ENCODE results near the gene FOLR1. TPM values are rescaled to one million over a fixed set of nuclear protein-coding genes. Genes with fewer than 3 reads are reported as not detected.

The FOLR1 gene
- polyA plus RNA-seq, 2 donors = 0.26 to 0.94 TPM

- H3K27me3 ChIP-seq (ENCODE audit: control insufficient read depth in 1 of 2, insufficient read depth in 2 of 2, low read length in 2 of 2) = no peaks in the 10 kb centered on the region
- WGBS, 2 donors = 67 to 79% methylated on average over 14 of the region's 14 CpGs
- H3K36me3 ChIP-seq (ENCODE audit: control insufficient read depth in 2 of 2, insufficient read depth in 2 of 2, low read length in 1 of 2) = peaks cover 19 to 42% of the 10 kb centered on the region in 2 donors
- H3K27ac ChIP-seq (ENCODE audit: low read depth in 2 of 2, low read length in 1 of 2) = no peak overlapping the region
- no peaks in the 10 kb centered on the region for H3K9me3 ChIP-seq (ENCODE audit: control insufficient read depth in 2 of 2, insufficient read depth in 1 of 2, low read depth in 1 of 2, low read length in 1 of 2)
- H3K4me3 ChIP-seq (ENCODE audit: low read depth in 1 of 2, low read length in 2 of 2) = no peak overlapping the region
- peaks cover 0 to 7% of the 10 kb centered on the region in 2 donors for H3K4me1 ChIP-seq (ENCODE audit: control insufficient read depth in 2 of 2, insufficient read depth in 2 of 2, low read length in 1 of 2)
Measured at GRCh38 chr11:72227316-72228228, 35.6 kb downstream of the FOLR1 start.

- Histone ChIP-seq H3K36me3 (ENCODE audit: control insufficient read depth in 2 of 2, insufficient read depth in 2 of 2, low read length in 1 of 2) (peaks cover 23 to 49% of the 10 kb centered on the region in 2 donors), H3K4me3 (ENCODE audit: low read depth in 1 of 2, low read length in 2 of 2) (no peak overlapping the region), H3K27me3 (ENCODE audit: control insufficient read depth in 1 of 2, insufficient read depth in 2 of 2, low read length in 2 of 2) (no peaks in the 10 kb centered on the region), H3K27ac (ENCODE audit: low read depth in 2 of 2, low read length in 1 of 2) (no peak overlapping the region), H3K9me3 (ENCODE audit: control insufficient read depth in 2 of 2, insufficient read depth in 1 of 2, low read depth in 1 of 2, low read length in 1 of 2) (no peaks in the 10 kb centered on the region), H3K4me1 (ENCODE audit: control insufficient read depth in 2 of 2, insufficient read depth in 2 of 2, low read length in 1 of 2) (peaks cover 0 to 7% of the 10 kb centered on the region in 2 donors)
- 75 to 84% methylated on average over 14 to 16 of the region's 16 CpGs for WGBS, 2 donors
Measured at GRCh38 chr11:72228229-72228843, 36.4 kb downstream of the FOLR1 start.

- 77 to 84% methylated on average over 7 of the region's 7 CpGs for WGBS, 2 donors
- no peaks in the 10 kb centered on the region for H3K9me3 ChIP-seq (ENCODE audit: control insufficient read depth in 2 of 2, insufficient read depth in 1 of 2, low read depth in 1 of 2, low read length in 1 of 2)
- no peak overlapping the region for H3K4me3 ChIP-seq (ENCODE audit: low read depth in 1 of 2, low read length in 2 of 2)
- peaks cover 24 to 54% of the 10 kb centered on the region in 2 donors for H3K36me3 ChIP-seq (ENCODE audit: control insufficient read depth in 2 of 2, insufficient read depth in 2 of 2, low read length in 1 of 2)
- H3K27me3 ChIP-seq (ENCODE audit: control insufficient read depth in 1 of 2, insufficient read depth in 2 of 2, low read length in 2 of 2) = no peaks in the 10 kb centered on the region
- peaks cover 0 to 7% of the 10 kb centered on the region in 2 donors for H3K4me1 ChIP-seq (ENCODE audit: control insufficient read depth in 2 of 2, insufficient read depth in 2 of 2, low read length in 1 of 2)
- no peak overlapping the region for H3K27ac ChIP-seq (ENCODE audit: low read depth in 2 of 2, low read length in 1 of 2)
Measured at GRCh38 chr11:72228844-72229231, 36.9 kb downstream of the FOLR1 start.

- Histone ChIP-seq H3K4me3 (ENCODE audit: low read depth in 1 of 2, low read length in 2 of 2) (no peak overlapping the region), H3K9me3 (ENCODE audit: control insufficient read depth in 2 of 2, insufficient read depth in 1 of 2, low read depth in 1 of 2, low read length in 1 of 2) (no peaks in the 10 kb centered on the region), H3K4me1 (ENCODE audit: control insufficient read depth in 2 of 2, insufficient read depth in 2 of 2, low read length in 1 of 2) (peaks cover 0 to 7% of the 10 kb centered on the region in 2 donors), H3K27ac (ENCODE audit: low read depth in 2 of 2, low read length in 1 of 2) (peak overlapping the region in 1 of 2 donors; percentile 17), H3K27me3 (ENCODE audit: control insufficient read depth in 1 of 2, insufficient read depth in 2 of 2, low read length in 2 of 2) (no peaks in the 10 kb centered on the region), H3K36me3 (ENCODE audit: control insufficient read depth in 2 of 2, insufficient read depth in 2 of 2, low read length in 1 of 2) (peaks cover 26 to 60% of the 10 kb centered on the region in 2 donors)
- 93 to 94% methylated on average over 8 of the region's 8 CpGs for WGBS, 2 donors
Measured at GRCh38 chr11:72229336-72229924, 37.5 kb downstream of the FOLR1 start.

GRCh38 chr11:72229925-72230763, 38.2 kb downstream of the FOLR1 start:
- H3K9me3 ChIP-seq (ENCODE audit: control insufficient read depth in 2 of 2, insufficient read depth in 1 of 2, low read depth in 1 of 2, low read length in 1 of 2) = no peaks in the 10 kb centered on the region
- no peaks in the 10 kb centered on the region for H3K27me3 ChIP-seq (ENCODE audit: control insufficient read depth in 1 of 2, insufficient read depth in 2 of 2, low read length in 2 of 2)
- peak overlapping the region in 1 of 2 donors; percentile 17 for H3K27ac ChIP-seq (ENCODE audit: low read depth in 2 of 2, low read length in 1 of 2)
- peaks cover 0 to 6% of the 10 kb centered on the region in 2 donors for H3K4me1 ChIP-seq (ENCODE audit: control insufficient read depth in 2 of 2, insufficient read depth in 2 of 2, low read length in 1 of 2)
- 91 to 94% methylated on average over 21 of the region's 21 CpGs for WGBS, 2 donors
- H3K36me3 ChIP-seq (ENCODE audit: control insufficient read depth in 2 of 2, insufficient read depth in 2 of 2, low read length in 1 of 2) = peaks cover 29 to 67% of the 10 kb centered on the region in 2 donors
- H3K4me3 ChIP-seq (ENCODE audit: low read depth in 1 of 2, low read length in 2 of 2) = no peak overlapping the region

- Histone ChIP-seq H3K36me3 (ENCODE audit: control insufficient read depth in 2 of 2, insufficient read depth in 2 of 2, low read length in 1 of 2) (peaks cover 34 to 71% of the 10 kb centered on the region in 2 donors), H3K4me3 (ENCODE audit: low read depth in 1 of 2, low read length in 2 of 2) (no peak overlapping the region)
Measured at GRCh38 chr11:72230764-72231365, 38.9 kb downstream of the FOLR1 start.

GRCh38 chr11:72231396-72232259, 39.7 kb downstream of the FOLR1 start:
- Histone ChIP-seq H3K9me3 (ENCODE audit: control insufficient read depth in 2 of 2, insufficient read depth in 1 of 2, low read depth in 1 of 2, low read length in 1 of 2) (no peaks in the 10 kb centered on the region), H3K4me1 (ENCODE audit: control insufficient read depth in 2 of 2, insufficient read depth in 2 of 2, low read length in 1 of 2) (no peaks in the 10 kb centered on the region), H3K4me3 (ENCODE audit: low read depth in 1 of 2, low read length in 2 of 2) (no peak overlapping the region), H3K27ac (ENCODE audit: low read depth in 2 of 2, low read length in 1 of 2) (no peak overlapping the region), H3K27me3 (ENCODE audit: control insufficient read depth in 1 of 2, insufficient read depth in 2 of 2, low read length in 2 of 2) (no peaks in the 10 kb centered on the region), H3K36me3 (ENCODE audit: control insufficient read depth in 2 of 2, insufficient read depth in 2 of 2, low read length in 1 of 2) (peaks cover 34 to 75% of the 10 kb centered on the region in 2 donors)
- 91 to 93% methylated on average over 9 of the region's 9 CpGs for WGBS, 2 donors

More at GRCh38 chr11:72230764-72231365, 38.9 kb downstream of the FOLR1 start:
- WGBS, 2 donors = 89 to 92% methylated on average over 18 of the region's 18 CpGs
- H3K4me1 ChIP-seq (ENCODE audit: control insufficient read depth in 2 of 2, insufficient read depth in 2 of 2, low read length in 1 of 2) = no peaks in the 10 kb centered on the region
- no peaks in the 10 kb centered on the region for H3K9me3 ChIP-seq (ENCODE audit: control insufficient read depth in 2 of 2, insufficient read depth in 1 of 2, low read depth in 1 of 2, low read length in 1 of 2)
- no peaks in the 10 kb centered on the region for H3K27me3 ChIP-seq (ENCODE audit: control insufficient read depth in 1 of 2, insufficient read depth in 2 of 2, low read length in 2 of 2)
- no peak overlapping the region for H3K27ac ChIP-seq (ENCODE audit: low read depth in 2 of 2, low read length in 1 of 2)

- no peaks in the 10 kb centered on the region for H3K9me3 ChIP-seq (ENCODE audit: control insufficient read depth in 2 of 2, insufficient read depth in 1 of 2, low read depth in 1 of 2, low read length in 1 of 2)
- H3K36me3 ChIP-seq (ENCODE audit: control insufficient read depth in 2 of 2, insufficient read depth in 2 of 2, low read length in 1 of 2) = peaks cover 34 to 83% of the 10 kb centered on the region in 2 donors
- 89 to 93% methylated on average over 18 of the region's 18 CpGs for WGBS, 2 donors
- H3K4me1 ChIP-seq (ENCODE audit: control insufficient read depth in 2 of 2, insufficient read depth in 2 of 2, low read length in 1 of 2) = peaks cover 0 to 2% of the 10 kb centered on the region in 2 donors
- no peak overlapping the region for H3K27ac ChIP-seq (ENCODE audit: low read depth in 2 of 2, low read length in 1 of 2)
- no peak overlapping the region for H3K4me3 ChIP-seq (ENCODE audit: low read depth in 1 of 2, low read length in 2 of 2)
- no peaks in the 10 kb centered on the region for H3K27me3 ChIP-seq (ENCODE audit: control insufficient read depth in 1 of 2, insufficient read depth in 2 of 2, low read length in 2 of 2)
Measured at GRCh38 chr11:72232260-72233055, 40.5 kb downstream of the FOLR1 start.
